ENCODE results near the gene DPYD.

DPYD gene

GRCh38 chr1:97920832-97921571 lies at the start of gene DPYD:
Gene DPYD (minus strand): TSS chr1:97921034. CDS start chr1:97920922, 112 bp downstream.
- DNase-seq (ENCODE audit: low spot score), result peak; percentile 84

GRCh38 chr1:97960470-97960869 lies 39.6 kb upstream of the DPYD start:
- no peak for DNase-seq (ENCODE audit: low spot score)

- DNase-seq (ENCODE audit: low spot score), result no peak
Measured at GRCh38 chr1:97947695-97948094, 26.9 kb upstream of the DPYD start.

DNA sequence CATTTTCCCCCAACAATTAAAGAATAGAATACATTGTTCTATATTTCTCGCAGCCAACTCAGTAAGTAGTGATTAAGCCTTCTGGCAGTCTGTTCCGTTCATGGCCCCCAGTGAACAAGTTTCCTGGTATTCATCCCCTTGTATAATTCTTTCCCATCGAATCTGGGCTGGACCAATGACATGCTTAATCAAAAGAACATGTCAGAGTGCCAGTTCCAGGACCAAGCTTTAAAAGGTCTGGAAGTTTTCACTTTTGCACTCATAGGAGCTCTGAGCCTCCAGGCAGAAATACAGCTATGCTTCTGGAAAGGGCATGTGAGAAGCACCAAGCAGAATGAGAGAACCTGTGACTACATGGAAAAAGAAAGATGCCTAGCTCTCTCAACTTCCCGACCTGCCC lies 22.5 kb upstream of the DPYD start:
- no peak for DNase-seq (ENCODE audit: low spot score)

- no peak for DNase-seq (ENCODE audit: low spot score)
Measured at GRCh38 chr1:97942161-97943123, 21.6 kb upstream of the DPYD start.

DNA sequence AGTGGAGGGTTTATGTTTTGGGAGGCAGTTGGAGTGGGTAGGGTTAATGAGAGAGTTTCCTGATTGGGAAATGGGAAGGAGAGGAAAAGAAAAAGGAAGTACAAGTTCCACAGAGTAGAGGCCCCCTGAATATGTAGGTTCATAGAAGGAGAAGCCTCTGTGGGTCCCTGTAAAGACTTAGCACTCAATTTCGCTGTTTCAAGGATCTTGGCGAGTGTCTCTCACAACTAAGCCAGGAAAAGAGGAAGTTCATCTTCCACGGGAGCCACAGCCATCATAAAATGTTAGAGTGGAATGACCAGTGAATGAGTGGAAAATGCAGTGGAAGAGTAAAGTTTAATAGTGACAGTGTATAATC lies 17.4 kb upstream of the DPYD start:
- DNase-seq (ENCODE audit: low spot score), result no peak

DNA sequence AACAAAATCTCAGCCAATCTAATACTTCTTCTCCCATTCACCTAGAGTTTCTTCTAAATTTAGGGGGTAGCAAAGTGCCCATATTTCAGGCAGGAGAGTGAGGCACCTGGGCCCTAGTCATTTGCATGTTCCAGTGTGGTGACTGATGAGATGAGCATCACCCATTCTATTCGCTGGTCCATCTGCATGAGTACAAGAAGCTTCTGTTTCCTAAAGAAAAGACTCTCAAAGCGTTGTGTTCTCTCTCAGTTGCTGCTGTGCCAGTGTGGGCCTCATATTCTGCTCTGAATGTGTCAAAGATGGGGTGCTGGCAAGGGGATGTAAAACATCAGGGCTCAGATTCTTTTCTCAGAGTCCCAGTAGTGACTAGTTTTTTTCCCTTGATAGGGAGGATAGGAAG lies 16.1 kb upstream of the DPYD start:
- no peak for DNase-seq (ENCODE audit: low spot score)

DNA sequence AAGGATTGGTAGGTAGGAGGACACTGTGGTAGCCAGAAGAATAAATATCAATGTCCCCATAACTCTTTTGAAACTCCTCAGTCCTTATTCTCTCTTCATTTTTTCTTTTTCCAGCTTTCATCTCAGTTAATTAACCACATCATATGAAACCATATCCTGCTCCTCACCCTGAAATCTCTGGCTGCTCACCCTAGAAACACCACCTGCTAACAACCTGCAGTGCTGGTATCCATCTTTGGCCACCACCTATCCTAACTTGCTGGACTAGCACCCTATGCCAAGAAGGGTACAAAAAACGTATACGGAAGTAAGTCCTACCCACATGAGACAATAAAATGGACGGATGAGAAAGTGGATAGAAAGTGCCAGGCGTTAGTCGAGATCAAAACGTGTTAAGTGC lies 13.7 kb upstream of the DPYD start:
- DNase-seq (ENCODE audit: low spot score), result no peak

DNA sequence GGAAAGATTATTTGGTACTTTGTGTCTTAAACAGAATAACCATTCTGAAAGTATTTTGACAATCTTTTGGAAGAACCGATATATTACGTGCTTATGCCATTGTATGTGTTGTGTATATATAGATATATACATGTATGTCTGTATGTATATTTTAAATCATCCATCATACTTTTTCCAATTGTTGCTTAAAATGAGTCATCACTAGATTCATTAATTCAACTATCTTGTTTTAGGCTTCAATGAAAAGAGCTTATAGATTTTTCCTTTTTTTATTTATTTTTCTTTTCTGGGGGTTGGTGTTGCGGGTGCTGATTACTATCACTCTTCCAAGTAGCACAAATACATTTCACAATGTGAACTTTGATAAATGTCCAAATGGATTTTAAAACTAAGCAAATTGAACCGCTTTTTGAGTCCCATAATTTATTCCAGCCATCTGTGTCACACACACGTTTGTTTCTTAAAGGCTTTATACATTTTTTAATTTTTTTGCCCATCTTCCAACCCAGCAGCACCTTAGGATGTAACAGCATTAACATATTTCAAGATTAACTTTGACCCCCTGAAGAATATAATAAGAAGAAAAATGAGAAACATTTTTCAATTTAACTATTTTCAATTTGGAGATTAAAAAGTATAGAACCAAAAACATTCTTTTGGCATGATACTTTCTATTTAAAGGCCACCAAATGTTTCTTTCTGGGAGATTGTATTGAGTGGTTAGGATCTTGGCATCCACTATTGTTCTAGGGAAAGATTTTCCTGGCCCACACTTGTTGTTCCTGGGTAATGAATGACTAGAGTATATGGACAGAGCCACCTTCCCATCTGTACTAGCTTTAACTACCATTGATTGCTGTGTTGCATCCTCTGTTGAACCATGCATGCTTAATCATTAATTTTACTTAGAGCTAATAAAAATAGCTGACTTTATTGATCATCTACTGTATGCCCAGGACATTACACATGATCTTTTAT lies 9.3 kb upstream of the DPYD start:
- no peak for DNase-seq (ENCODE audit: low spot score)

- peak; percentile 51 for DNase-seq (ENCODE audit: low spot score)
Measured at GRCh38 chr1:97926017-97926708, 5.3 kb upstream of the DPYD start.

GRCh38 chr1:97925151-97925550 lies 4.3 kb upstream of the DPYD start:
- no peak for DNase-seq (ENCODE audit: low spot score)

DNA sequence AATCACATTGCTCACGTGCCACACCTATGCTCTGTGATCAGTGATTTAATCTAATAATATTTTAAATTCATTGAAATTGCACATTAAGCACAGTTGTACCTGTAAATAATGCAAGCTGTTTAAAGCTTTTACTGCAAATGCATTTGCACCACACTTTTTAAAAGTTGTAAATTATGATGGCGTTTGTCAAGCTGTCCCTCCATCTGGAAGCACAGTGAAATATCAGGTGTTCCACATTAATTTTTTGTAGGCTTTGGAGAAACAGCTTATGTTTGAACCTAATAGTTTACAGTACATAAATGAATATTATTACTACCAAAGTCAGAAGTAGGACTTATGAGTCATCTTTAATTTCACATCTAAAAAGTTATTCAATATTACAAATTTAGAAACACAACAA lies 3.0 kb upstream of the DPYD start:
- DNase-seq (ENCODE audit: low spot score), result no peak

GRCh38 chr1:97920276-97920831 lies 480 bp downstream of the DPYD start:
- no peak for DNase-seq (ENCODE audit: low spot score)

GRCh38 chr1:97919585-97920261 lies 1.1 kb downstream of the DPYD start:
- DNase-seq (ENCODE audit: low spot score), result no peak

- no peak for DNase-seq (ENCODE audit: low spot score)
Measured at GRCh38 chr1:97918961-97919360, 1.9 kb downstream of the DPYD start.

DNA sequence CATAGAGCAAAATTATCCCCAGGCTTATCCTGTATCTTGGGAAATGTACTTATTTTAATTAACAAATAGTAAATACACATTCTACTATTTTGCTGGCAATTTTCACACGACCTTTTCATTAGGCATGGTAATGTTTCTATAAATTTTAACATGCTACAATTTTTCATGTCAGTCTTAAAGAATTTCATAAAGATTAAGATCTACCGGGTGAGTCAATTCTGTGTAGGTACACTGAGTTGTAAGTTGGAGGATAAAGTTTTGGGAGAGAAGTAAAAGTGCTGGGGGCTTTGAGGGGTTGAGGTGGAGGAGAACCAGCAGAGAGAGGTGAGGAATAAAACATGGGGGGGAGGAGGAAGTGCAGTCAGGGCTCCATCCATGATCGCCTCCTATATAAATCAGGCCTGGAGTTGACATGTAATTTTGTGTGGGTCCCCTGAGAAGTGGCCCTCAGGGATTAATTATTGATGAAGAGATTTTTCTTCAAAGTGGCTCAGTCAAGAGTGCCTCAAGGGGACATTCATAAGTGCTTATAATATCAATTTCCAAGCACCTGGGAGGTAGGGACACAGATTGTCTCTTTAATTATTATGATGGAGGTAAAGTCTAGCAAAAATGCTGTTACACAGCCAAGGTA lies 7.2 kb downstream of the DPYD start:
- no peak for DNase-seq (ENCODE audit: low spot score)

- no peak for DNase-seq (ENCODE audit: low spot score)
Measured at GRCh38 chr1:97911266-97912215, 9.3 kb downstream of the DPYD start.

DNA sequence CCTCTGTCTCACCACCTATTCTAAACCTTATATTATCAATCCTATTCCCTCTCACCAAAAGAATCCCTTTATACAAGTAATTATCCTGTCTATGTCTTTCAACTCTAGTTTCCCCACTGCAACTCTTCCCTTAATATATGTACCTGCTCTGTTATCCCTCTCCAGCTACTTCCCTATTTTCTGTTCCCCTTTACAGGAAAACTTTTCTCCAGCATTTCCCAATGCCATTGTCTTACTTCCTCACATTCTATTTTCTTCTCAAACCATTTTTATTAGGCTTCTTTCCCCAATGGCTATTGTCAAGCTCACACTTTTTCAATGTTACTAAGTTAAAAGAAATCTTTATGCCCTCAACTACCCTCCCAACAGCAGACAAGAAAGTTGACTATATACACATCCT lies 11.6 kb downstream of the DPYD start:
- no peak for DNase-seq (ENCODE audit: low spot score)

- no peak for DNase-seq (ENCODE audit: low spot score)
Measured at GRCh38 chr1:97907886-97908285, 12.9 kb downstream of the DPYD start.
